Pancreas (tissue), 10 donors: ENCODE measurements around the gene PEG3. TPM values are rescaled to one million over a fixed set of nuclear protein-coding genes. Genes with fewer than 3 reads are reported as not detected.

Source experiments
- ATAC-seq, 4 donors: fragments of 200-7000 bp; cut with Tn5 transposase; one replicate each; pipeline versions ENCODE4 v1.8.0 to v1.9.1; 2020; ENCODE audit warnings: mild to moderate bottlenecking in 4 of 4, moderate library complexity in 4 of 4
- DNase-seq, 6 donors: peaks; one replicate each; pipeline ENCODE4 v3.0.0-alpha.2; 2020
- FAIRE-seq: peaks from 2 replicates; lab custom pipeline; 2012; peaks lifted over from hg19 to GRCh38; lab: Jason Lieb, UNC
- H3K27ac ChIP-seq, 4 donors: fragments of 200-600 bp; sonication (generic); 1 replicate in 3 of 4; 2 replicates in 1 of 4; pipeline versions ENCODE4 v1.5.0 to v1.8.0; 2020
- H3K27me3 ChIP-seq, 4 donors: fragments of 200-600 bp; one replicate each; pipeline ENCODE4 v1.8.0; 2021
- H3K36me3 ChIP-seq, 3 donors: fragments of 200-600 bp; sonication (generic) in 1 of 3; one replicate each; pipeline versions ENCODE4 v1.5.0 to v1.8.0; 2020 to 2021
- H3K4me1 ChIP-seq, 3 donors: fragments of 200-600 bp; one replicate each; pipeline ENCODE4 v1.8.0; 2021
- H3K4me3 ChIP-seq, 4 donors: fragments of 200-600 bp; sonication (generic) in 2 of 4; one replicate each; pipeline versions ENCODE4 v1.5.0 to v1.8.0; 2020 to 2021
- H3K9me3 ChIP-seq, 4 donors: fragments of 200-600 bp; one replicate each; pipeline ENCODE4 v1.8.0; 2021
- CTCF ChIP-seq, 4 donors: fragments of 200-600 bp; sonication (generic) in 3 of 4; IDR thresholded peaks; one replicate each; pipeline versions ENCODE4 v1.5.0 to v1.8.0; 2021; ENCODE audit warnings: antibody characterized with exemption in 4 of 4
- WGBS, 2 donors: extraction: QIAGEN DNeasy Blood & Tissue Kit; methylation state at CpG; one replicate each; pipeline ENCODE4 v1.1.7; 2013; 5-methylcytosine and 5-hydroxymethylcytosine counted together
- intact Hi-C, 3 donors: fragments of 100-400 bp; cut with DNase I; formaldehyde crosslinking; loops; one replicate each; pipeline versions ENCODE4 v1.11.1 to v1.14.2; 2022
- polyA plus RNA-seq, 2 donors: library from polyadenylated mRNA; stranded (reverse); fragments of 200-250 nt; gene quantifications; one replicate each; pipeline ENCODE4 v1.2.3, GENCODE V29; 2013
- total RNA-seq, 6 donors: library from RNA; stranded (reverse); fragmentation: NEBNext Ultra II Directional in 4 of 6; extraction: Animal tissue kit (Norgen Biotek cat#: 25700) in 4 of 6; gene quantifications; one replicate each; pipeline versions ENCODE4 v1.2.1 to v1.2.4, GENCODE V29; 2021 to 2023
- donor health status: healthy with polysubstance abuse.
- donor health status: DM: no; HTN: no; CAD: no; lungs with moderate emphysema.
- donor health status: DM: no; HTN: no; CAD: no.
- donor health status: control.
- donor health status: control.
- donor health status: Bipolar disorder and iron deficiency.
- donor health status: DM: yes; HTN: yes; CAD: no.
- donor health status: DM: no; HTN: no; CAD: no.
- donor health status: DM: no; HTN: no; CAD: no.
- donor health status: DM: yes; HTN: yes; CAD: no.

Gene PEG3
- total and polyA plus RNA-seq, 8 donors = 1.5 to 4.2 (median 2.8) TPM

GRCh38 chr19:56837492-56838023 is 3.0 kb downstream of the PEG3 start:
- ATAC-seq (peak; percentile 40 to 51 (median 48)), DNase-seq (peak; percentile 82 to 95 (median 86)), FAIRE-seq (no peak)
- Histone ChIP-seq H3K27ac (peak overlapping the region; percentile 63 to 84 (median 74)), H3K4me3 (peak overlapping the region in 3 of 4 donors; percentile 12 to 50 (median 39)), H3K36me3 (no peaks in the 10 kb centered on the region), H3K4me1 (no peaks in the 10 kb centered on the region), H3K9me3 (no peaks in the 10 kb centered on the region), H3K27me3 (no peaks in the 10 kb centered on the region)
- intact Hi-C loops = no loop called here
- WGBS, 2 donors = 32 to 44% methylated on average over 25 of the region's 25 CpGs
- TF ChIP-seq CTCF (IDR thresholded peaks at IDR 0.05) = peak; percentile 36 to 64 (median 46)

GRCh38 chr19:56837004-56837403 is 3.5 kb downstream of the PEG3 start:
- H3K27me3 ChIP-seq = no peaks in the 10 kb centered on the region
- H3K9me3 ChIP-seq = no peaks in the 10 kb centered on the region
- no peak for TF ChIP-seq CTCF (IDR thresholded peaks at IDR 0.05)
- WGBS, 2 donors = 36 to 40% methylated on average over 6 of the region's 6 CpGs
- peak in 4 of 6 donors; percentile 19 to 37 (median 24) for DNase-seq
- no peaks in the 10 kb centered on the region for H3K36me3 ChIP-seq
- no peak for ATAC-seq
- FAIRE-seq = no peak
- H3K27ac ChIP-seq = peak overlapping the region in 2 of 4 donors; percentile 64 to 84
- no peaks in the 10 kb centered on the region for H3K4me1 ChIP-seq
- peak overlapping the region in 2 of 4 donors; percentile 39 to 50 for H3K4me3 ChIP-seq
- intact Hi-C loops = no loop called here

GRCh38 chr19:56836059-56836458 is 4.5 kb downstream of the PEG3 start:
- no peak for TF ChIP-seq CTCF (IDR thresholded peaks at IDR 0.05)
- no peaks in the 10 kb centered on the region for H3K36me3 ChIP-seq
- H3K27ac ChIP-seq = no peak overlapping the region
- 80 to 82% methylated on average over 9 of the region's 9 CpGs for WGBS, 2 donors
- DNase-seq (no peak), ATAC-seq (no peak), FAIRE-seq (no peak)
- H3K27me3 ChIP-seq = no peaks in the 10 kb centered on the region
- intact Hi-C loops = no loop called here
- no peaks in the 10 kb centered on the region for H3K9me3 ChIP-seq
- no peaks in the 10 kb centered on the region for H3K4me1 ChIP-seq
- no peak overlapping the region for H3K4me3 ChIP-seq

- no peak for TF ChIP-seq CTCF (IDR thresholded peaks at IDR 0.05)
- DNase-seq (no peak), ATAC-seq (no peak), FAIRE-seq (no peak)
- Histone ChIP-seq H3K4me3 (no peak overlapping the region), H3K4me1 (no peaks in the 10 kb centered on the region), H3K27ac (no peak overlapping the region), H3K27me3 (no peaks in the 10 kb centered on the region), H3K9me3 (no peaks in the 10 kb centered on the region), H3K36me3 (no peaks in the 10 kb centered on the region)
- intact Hi-C loops = no loop called here
Measured at GRCh38 chr19:56835401-56835800, 5.1 kb downstream of the PEG3 start.

- TF ChIP-seq CTCF (IDR thresholded peaks at IDR 0.05) = no peak
- ATAC-seq = no peak
- no peaks in the 10 kb centered on the region for H3K4me1 ChIP-seq
- no peak overlapping the region for H3K4me3 ChIP-seq
- intact Hi-C loops = no loop called here
- no peak for DNase-seq
- 70 to 83% methylated on average over 5 of the region's 5 CpGs for WGBS, 2 donors
- no peak overlapping the region for H3K27ac ChIP-seq
- H3K27me3 ChIP-seq = no peaks in the 10 kb centered on the region
- no peaks in the 10 kb centered on the region for H3K36me3 ChIP-seq
- FAIRE-seq = no peak
- H3K9me3 ChIP-seq = no peaks in the 10 kb centered on the region
Measured at GRCh38 chr19:56834564-56835375, 5.8 kb downstream of the PEG3 start.
